Heart left ventricle (tissue), 16 donors: ENCODE measurements around the gene FLVCR2. TPM values are rescaled to one million over a fixed set of nuclear protein-coding genes. Genes with fewer than 3 reads are reported as not detected.

Source experiments
- ATAC-seq, 4 donors: fragments of 200-7000 bp; cut with Tn5 transposase; one replicate each; pipeline ENCODE4 v1.9.1; 2020 to 2022; ENCODE audit warnings: moderate library complexity in 4 of 4, mild to moderate bottlenecking in 3 of 4, moderate number of reproducible peaks in 1 of 4
- DNase-seq, 5 donors: peaks; one replicate each; pipeline ENCODE4 v3.0.0-alpha.2; 2020
- H3K27ac ChIP-seq, 12 donors: fragments of 200-600 bp; sonication (generic) in 4 of 12; one replicate each; pipeline versions ENCODE4 v1.5.0 to v1.8.0; 2016 to 2022; ENCODE audit warnings: mild to moderate bottlenecking in 2 of 12
- H3K27me3 ChIP-seq, 9 donors: fragments of 200-600 bp; sonication (generic) in 2 of 9; one replicate each; pipeline versions ENCODE4 v1.5.1 to v1.8.0; 2016 to 2022; ENCODE audit warnings: mild to moderate bottlenecking in 3 of 9
- H3K36me3 ChIP-seq, 9 donors: fragments of 200-600 bp; sonication (generic) in 2 of 9; one replicate each; pipeline versions ENCODE4 v1.5.0 to v1.8.0; 2018 to 2022; ENCODE audit warnings: mild to moderate bottlenecking in 2 of 9
- H3K4me1 ChIP-seq, 12 donors: fragments of 200-600 bp; sonication (generic) in 4 of 12; one replicate each; pipeline versions ENCODE4 v1.5.0 to v1.8.0; 2016 to 2022; ENCODE audit warnings: mild to moderate bottlenecking in 3 of 12
- H3K4me3 ChIP-seq, 12 donors: fragments of 200-600 bp; sonication (generic) in 4 of 12; one replicate each; pipeline versions ENCODE4 v1.5.0 to v1.8.0; 2017 to 2022; ENCODE audit warnings: mild to moderate bottlenecking in 9 of 12, moderate library complexity in 4 of 12
- H3K9me3 ChIP-seq, 12 donors: fragments of 200-600 bp; sonication (generic) in 4 of 12; one replicate each; pipeline versions ENCODE4 v1.5.0 to v1.8.0; 2016 to 2022; ENCODE audit warnings: mild to moderate bottlenecking in 1 of 12
- POLR2A ChIP-seq, 2 donors: fragments of 450-650 bp; IDR thresholded peaks; one replicate each; pipeline ENCODE4 v1.6.1; 2017; ENCODE audit warnings: antibody characterized with exemption in 2 of 2, mild to moderate bottlenecking in 2 of 2, moderate library complexity in 2 of 2
- WGBS, 4 donors: extraction: QIAGEN DNeasy Blood & Tissue Kit in 2 of 4; methylation state at CpG; one replicate each; pipeline versions ENCODE4 v1.1.5 to v1.1.7; 2013 to 2018; 5-methylcytosine and 5-hydroxymethylcytosine counted together
- intact Hi-C, 10 donors: fragments of 100-400 bp; cut with DNase I; formaldehyde crosslinking; loops; one replicate each; pipeline versions ENCODE4 v1.11.1 to v1.14.2; 2022
- polyA plus RNA-seq, 2 donors: library from polyadenylated mRNA; stranded (reverse); fragments of 200-250 nt; gene quantifications; one replicate each; pipeline ENCODE4 v1.2.3, GENCODE V29; 2013
- total RNA-seq, 9 donors: library from RNA; depleted of rRNA in 2 of 9; stranded (reverse); fragments of >200 nt in 2 of 9; fragmentation: NEBNext Ultra II Directional in 3 of 9; extraction: Animal tissue kit (Norgen Biotek cat#: 25700) in 3 of 9; gene quantifications; one replicate each; pipeline versions ENCODE4 v1.1.0 to v1.2.4, GENCODE V29; 2016 to 2023
- TF ChIP-seq, protein P1 (sequence below), 12 donors: fragments of 200-600 bp; sonication (generic) in 4 of 12; IDR thresholded peaks; one replicate each; pipeline versions ENCODE4 v1.5.0 to v1.8.0; 2018 to 2022; ENCODE audit warnings: antibody characterized with exemption in 12 of 12, mild to moderate bottlenecking in 5 of 12
- donor health status: ischemic (EF 13 %, LVEDD 7.1; RV severe dilation, severe dysfunction).
- donor health status: healthy with polysubstance abuse.
- donor health status: DM: no; HTN: yes; CAD: no.
- donor health status: DM: no; HTN: no; CAD: no.
- donor health status: ischemic (EF 25% LVEDD 6.9; RV normal size, moderate dysfunction).
- donor health status: ischemic (EF 25% LVEDD 5.7; RV mildly dilated, moderate dysfunction).
- donor health status: healthy.
- donor health status: DM: yes; HTN: yes; CAD: no.
- donor health status: ischemic (EF 35%, LVEDD 5.7; RV mildly dilated, moderate dysfunction).
- donor health status: nonischemic (EF 11% LVEDD 7.7; RV severe dilation, severe dysfunction).
- donor health status: DM: yes; HTN: yes; CAD: no.
- donor health status: PGD.
- donor health status: ischemic (EF 29% LVEDD 5.4; RV normal size, mild dysfunction).
- donor health status: nonischemic (EF 23%, LVEDD 6.1; RV moderate dilation, normal function).

FLVCR2 gene
- total and polyA plus RNA-seq, 11 donors, result 0.50 to 11.7 (median 1.6) TPM

- DNase-seq, result no peak
- intact Hi-C loops, result no loop called here
- H3K27ac ChIP-seq, result no peak overlapping the region
- TF ChIP-seq, protein P1, sequence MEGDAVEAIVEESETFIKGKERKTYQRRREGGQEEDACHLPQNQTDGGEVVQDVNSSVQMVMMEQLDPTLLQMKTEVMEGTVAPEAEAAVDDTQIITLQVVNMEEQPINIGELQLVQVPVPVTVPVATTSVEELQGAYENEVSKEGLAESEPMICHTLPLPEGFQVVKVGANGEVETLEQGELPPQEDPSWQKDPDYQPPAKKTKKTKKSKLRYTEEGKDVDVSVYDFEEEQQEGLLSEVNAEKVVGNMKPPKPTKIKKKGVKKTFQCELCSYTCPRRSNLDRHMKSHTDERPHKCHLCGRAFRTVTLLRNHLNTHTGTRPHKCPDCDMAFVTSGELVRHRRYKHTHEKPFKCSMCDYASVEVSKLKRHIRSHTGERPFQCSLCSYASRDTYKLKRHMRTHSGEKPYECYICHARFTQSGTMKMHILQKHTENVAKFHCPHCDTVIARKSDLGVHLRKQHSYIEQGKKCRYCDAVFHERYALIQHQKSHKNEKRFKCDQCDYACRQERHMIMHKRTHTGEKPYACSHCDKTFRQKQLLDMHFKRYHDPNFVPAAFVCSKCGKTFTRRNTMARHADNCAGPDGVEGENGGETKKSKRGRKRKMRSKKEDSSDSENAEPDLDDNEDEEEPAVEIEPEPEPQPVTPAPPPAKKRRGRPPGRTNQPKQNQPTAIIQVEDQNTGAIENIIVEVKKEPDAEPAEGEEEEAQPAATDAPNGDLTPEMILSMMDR (IDR thresholded peaks at IDR 0.05), result no peak
- TF ChIP-seq POLR2A (IDR thresholded peaks at IDR 0.05), result no peak
- H3K4me1 ChIP-seq, result no peaks in the 10 kb centered on the region
- H3K27me3 ChIP-seq, result no peaks in the 10 kb centered on the region
- no peak overlapping the region for H3K4me3 ChIP-seq
- no peaks in the 10 kb centered on the region for H3K36me3 ChIP-seq
- whole genome bisulfite sequencing, 4 donors, result 89 to 91% (median 90%) methylated on average over 7 of the region's 7 CpGs
- H3K9me3 ChIP-seq, result no peaks in the 10 kb centered on the region
- no peak for ATAC-seq
These were observed 10.3 kb upstream of the FLVCR2 start for GRCh38 chr14:75568140-75568539.

DNA sequence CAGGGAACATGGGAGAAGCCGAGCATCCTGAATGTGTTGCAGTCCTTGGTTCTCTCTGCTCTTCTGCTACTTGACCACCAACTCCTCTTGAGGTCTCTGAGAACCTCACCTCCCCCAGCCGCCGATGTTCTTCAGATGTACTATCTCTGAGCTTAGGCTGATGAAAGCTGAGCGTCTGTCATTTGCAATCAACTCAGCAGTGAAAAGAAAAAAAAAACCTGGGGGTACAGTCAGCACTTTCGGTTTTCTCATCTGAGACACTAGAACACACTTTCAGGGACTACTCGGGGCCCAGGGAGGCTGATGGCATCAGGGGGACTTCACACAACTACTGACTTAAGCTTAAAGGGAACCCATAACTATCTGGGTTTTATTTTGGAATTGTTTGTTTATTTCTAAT is 9.6 kb upstream of the FLVCR2 start:
- H3K36me3 ChIP-seq, result no peaks in the 10 kb centered on the region
- intact Hi-C loops, result no loop called here
- H3K27ac ChIP-seq, result no peak overlapping the region
- H3K9me3 ChIP-seq, result no peaks in the 10 kb centered on the region
- TF ChIP-seq, protein P1 (IDR thresholded peaks at IDR 0.05), result no peak
- TF ChIP-seq POLR2A (IDR thresholded peaks at IDR 0.05), result no peak
- ATAC-seq (no peak), DNase-seq (no peak)
- no peak overlapping the region for H3K4me3 ChIP-seq
- H3K27me3 ChIP-seq, result no peaks in the 10 kb centered on the region
- 67 to 85% (median 79%) methylated on average over 6 of the region's 6 CpGs for WGBS, 4 donors
- H3K4me1 ChIP-seq, result no peaks in the 10 kb centered on the region

DNA sequence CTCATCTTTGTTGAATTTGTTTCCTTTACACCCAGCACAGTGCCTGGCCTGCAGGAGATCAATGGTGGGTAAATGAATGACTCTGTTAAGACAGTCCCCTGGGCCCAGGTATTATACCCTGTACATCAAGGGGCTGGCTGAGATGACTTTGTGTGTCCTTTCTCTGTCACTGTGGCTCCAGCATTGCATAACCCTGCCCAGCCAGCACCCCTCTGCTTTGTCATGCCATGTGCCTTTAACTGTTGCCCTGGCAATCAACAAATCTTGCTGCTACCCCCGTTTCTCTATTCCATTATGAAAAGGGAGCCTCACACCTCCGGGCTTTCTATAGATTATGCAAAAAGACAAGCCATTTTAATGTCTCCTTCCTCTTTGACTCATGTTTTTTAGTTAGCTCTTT is 7.6 kb upstream of the FLVCR2 start:
- DNase-seq (no peak), ATAC-seq (no peak)
- WGBS, 4 donors, result 57 to 69% (median 63%) methylated on average over 2 of the region's 2 CpGs
- Histone ChIP-seq H3K9me3 (peaks cover 0 to 6% (median 0%) of the 10 kb centered on the region in 12 donors), H3K36me3 (no peaks in the 10 kb centered on the region), H3K4me3 (no peak overlapping the region), H3K27ac (no peak overlapping the region), H3K4me1 (no peaks in the 10 kb centered on the region), H3K27me3 (no peaks in the 10 kb centered on the region)
- no peak for TF ChIP-seq POLR2A (IDR thresholded peaks at IDR 0.05)
- TF ChIP-seq, protein P1 (IDR thresholded peaks at IDR 0.05), result no peak
- intact Hi-C loops, result no loop called here

DNA sequence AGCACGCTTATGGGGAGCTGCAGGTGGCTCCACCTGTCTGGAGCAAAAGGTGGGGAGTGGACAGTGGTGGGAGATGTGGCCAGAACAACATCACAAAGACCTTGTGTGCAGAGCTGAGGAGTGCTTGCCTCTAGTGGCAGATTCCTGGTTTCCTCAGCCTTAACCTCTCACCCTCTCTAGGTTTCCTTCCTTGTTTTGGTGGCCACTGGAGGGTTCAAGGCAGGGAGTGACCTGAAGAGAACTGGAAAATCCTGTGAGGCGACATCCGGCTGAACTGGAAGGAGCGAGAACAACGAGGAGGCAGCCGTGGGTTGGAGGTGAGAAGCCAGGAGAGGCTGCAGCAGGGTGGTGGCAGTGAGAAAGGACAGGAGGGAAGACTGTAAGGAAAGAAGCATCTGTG is 6.3 kb upstream of the FLVCR2 start:
- Histone ChIP-seq H3K27me3 (no peaks in the 10 kb centered on the region), H3K36me3 (no peaks in the 10 kb centered on the region), H3K4me3 (no peak overlapping the region), H3K4me1 (no peaks in the 10 kb centered on the region), H3K27ac (no peak overlapping the region), H3K9me3 (peaks cover 0 to 6% (median 0%) of the 10 kb centered on the region in 12 donors)
- TF ChIP-seq POLR2A (IDR thresholded peaks at IDR 0.05), result no peak
- TF ChIP-seq, protein P1 (IDR thresholded peaks at IDR 0.05), result no peak
- DNase-seq, result no peak
- no peak for ATAC-seq
- intact Hi-C loops, result no loop called here
- WGBS, 4 donors, result 79 to 91% (median 86%) methylated on average over 6 of the region's 6 CpGs
